ENCODE data around the gene TTLL11. TPM values are rescaled to one million over a fixed set of nuclear protein-coding genes. Genes with fewer than 3 reads are reported as not detected.

The TTLL11 gene
- total and polyA plus RNA-seq, 2 of the 8 experiments (the other 6 are each of a cell fraction or from before 2014, with no cell fraction given) = 0.56 to 0.80 TPM

GRCh38 chr9:121836366-121836885, 256.7 kb downstream of the TTLL11 start:
- H3K56ac ChIP-seq (replicated peaks; ENCODE audit: insufficient read length, low read depth, low read length) = no peak overlapping the region
- DNase-seq (ENCODE audit: low read depth in 1 of 2, low spot score in 2 of 2) (peak in 1 of 2 experiments; percentile 28), FAIRE-seq (no peak)
- ChIA-PET POLR2A (ENCODE audit: partially characterized antibody) (interaction anchor here (1.0 kb wide), 1 partner anchor 15 kb away, joined by 4 read pairs; no protein-coding TSS in a partner anchor), CTCF (ENCODE audit: partially characterized antibody) (interaction anchor here (0.8 to 1.8 kb wide), 5 partner anchors 16 to 201 kb away, joined by 3 to 6 read pairs (median 3); no protein-coding TSS in a partner anchor)
- H4K91ac ChIP-seq (replicated peaks; ENCODE audit: insufficient read length, low read length) = no peak overlapping the region
- H3K79me2 ChIP-seq (ENCODE audit: control insufficient read depth in 1 of 2, insufficient read depth in 2 of 2, low read length in 2 of 2) = no peaks in the 10 kb centered on the region
- H2BK15ac ChIP-seq (ENCODE audit: low read length) = 0 out of 2 replicates have a peak overlapping the region, but pooled peaks have one; percentile 46
- H3K79me1 ChIP-seq (ENCODE audit: low read depth, low read length) = no peaks in the 10 kb centered on the region
- TF ChIP-seq SIN3A (conservative IDR thresholded peaks at IDR 0.05 in 1 of 2, IDR thresholded peaks at IDR 0.05 in 1 of 2; ENCODE audit: low read depth in 1 of 2, low read length in 2 of 2) (no peak), SUZ12 (IDR thresholded peaks at IDR 0.05; ENCODE audit: low read length) (no peak), CBX5 (IDR thresholded peaks at IDR 0.05; ENCODE audit: low read depth, low read length) (no peak), TBP (IDR thresholded peaks at IDR 0.05; ENCODE audit: low read depth, low read length) (no peak), CEBPB (IDR thresholded peaks at IDR 0.05; ENCODE audit: low read depth, low read length) (no peak), ZNF274 (IDR thresholded peaks at IDR 0.05; ENCODE audit: borderline replicate concordance, extremely low read depth, low read length) (no peak), TAF1 (IDR thresholded peaks at IDR 0.05; ENCODE audit: low read depth, low read length) (no peak), RBBP5 (IDR thresholded peaks at IDR 0.05; ENCODE audit: borderline replicate concordance, low read depth, low read length) (no peak), BRCA1 (IDR thresholded peaks at IDR 0.05; ENCODE audit: low read depth, low read length) (no peak), SP4 (IDR thresholded peaks at IDR 0.05; ENCODE audit: low read length) (no peak), SIRT6 (IDR thresholded peaks at IDR 0.05; ENCODE audit: low read length) (no peak), SAP30 (IDR thresholded peaks at IDR 0.05; ENCODE audit: insufficient read depth, insufficient replicate concordance, low read length) (no peak), NANOG (IDR thresholded peaks at IDR 0.05; ENCODE audit: insufficient read depth, low read depth, low read length, poor library complexity, severe bottlenecking) (no peak), POLR2AphosphoS5 (IDR thresholded peaks at IDR 0.05; ENCODE audit: low read depth, low read length) (no peak)
- H3K27ac ChIP-seq (ENCODE audit: low read depth, low read length) = no peak overlapping the region
- H3K9ac ChIP-seq (replicated peaks in 1 of 4; ENCODE audit: extremely low read depth in 1 of 4, low read depth in 3 of 4, low read length in 3 of 4) = no peak overlapping the region
- no peak overlapping the region for H3K14ac ChIP-seq (ENCODE audit: insufficient read length)
- no peaks in the 10 kb centered on the region for H3K9me3 ChIP-seq (ENCODE audit: insufficient read depth in 2 of 2, low read depth in 1 of 2, low read length in 1 of 2)
- 53% methylated on average over 3 of the region's 3 CpGs; no CpG with 5 or more reads in 1 of the 2 experiments for WGBS, 2 experiments (ENCODE audit: extremely low coverage in 1 of 2, insufficient coverage in 1 of 2, insufficient read length in 1 of 2, insufficient replicate concordance in 2 of 2, low coverage in 1 of 2, low lambda C conversion rate in 2 of 2, missing lambda C conversion rate in 1 of 2)
- H2BK12ac ChIP-seq (ENCODE audit: low read depth, low read length) = no peak overlapping the region
- H2BK20ac ChIP-seq (ENCODE audit: low read length) = no peak overlapping the region
- H3K4me3 ChIP-seq (ENCODE audit: extremely low read depth in 1 of 4, insufficient read depth in 2 of 4, low read depth in 3 of 4, low read length in 4 of 4) = no peak overlapping the region
- no peak overlapping the region for H2BK120ac ChIP-seq (replicated peaks; ENCODE audit: low read depth, low read length)
- no peak overlapping the region for H3K23ac ChIP-seq (ENCODE audit: insufficient read length)
- H3K27me3 ChIP-seq (replicated peaks in 1 of 4; ENCODE audit: control insufficient read depth in 3 of 4, extremely low read depth in 1 of 4, insufficient read depth in 3 of 4, low read length in 3 of 4) = no peaks in the 10 kb centered on the region
- no peaks in the 10 kb centered on the region; a peak in 1 of 7 replicates for H3K4me1 ChIP-seq (replicated peaks in 1 of 4; ENCODE audit: control insufficient read depth in 3 of 4, insufficient read depth in 4 of 4, low read length in 3 of 4)
- H3K36me3 ChIP-seq (ENCODE audit: control insufficient read depth in 2 of 4, insufficient read depth in 4 of 4, low read length in 3 of 4) = no peaks in the 10 kb centered on the region
- no peaks in the 10 kb centered on the region for H4K20me1 ChIP-seq (replicated peaks in 1 of 2; ENCODE audit: control insufficient read depth in 1 of 2, insufficient read depth in 2 of 2, low read length in 2 of 2)
- H2AFZ ChIP-seq (ENCODE audit: low read length) = no peak overlapping the region
- H2AK5ac ChIP-seq (ENCODE audit: low read depth, low read length) = no peak overlapping the region
- H4K8ac ChIP-seq (ENCODE audit: extremely low read depth, insufficient read depth, low read length) = no peak overlapping the region
- H3K4me2 ChIP-seq (ENCODE audit: insufficient read depth in 1 of 2, low read depth in 2 of 2, low read length in 2 of 2) = no peak overlapping the region
- no peak overlapping the region for H3K4ac ChIP-seq (replicated peaks; ENCODE audit: insufficient read length, low read depth, low read length)
- no peak overlapping the region for H2BK5ac ChIP-seq (ENCODE audit: low read depth, low read length)
- no peak overlapping the region; the same call in 1 of the 2 replicates for H3K18ac ChIP-seq (ENCODE audit: extremely low read depth, low read length)
- H3K23me2 ChIP-seq (ENCODE audit: low read depth, low read length) = no peaks in the 10 kb centered on the region
- no peak overlapping the region for H4K5ac ChIP-seq (ENCODE audit: insufficient read length, low read depth, low read length)

All from H1 (cell line).